B cell (primary cell): ENCODE results near the gene FANCD2OS.

ENCODE experiments used
- CTCF ChIP-seq: fragments of 200-600 bp; IDR thresholded peaks from one replicate; pipeline ENCODE4 v1.8.0; 2022; ENCODE audit warnings: antibody characterized with exemption, mild to moderate bottlenecking
- EZH2 ChIP-seq: IDR thresholded peaks from 2 replicates; pipeline ENCODE4 v1.6.1; 2012; ENCODE audit warnings: borderline replicate concordance, low read depth, mild to moderate bottlenecking, moderate library complexity, low read length; ENCODE audit not compliant: insufficient read depth, poor library complexity, severe bottlenecking

DNA sequence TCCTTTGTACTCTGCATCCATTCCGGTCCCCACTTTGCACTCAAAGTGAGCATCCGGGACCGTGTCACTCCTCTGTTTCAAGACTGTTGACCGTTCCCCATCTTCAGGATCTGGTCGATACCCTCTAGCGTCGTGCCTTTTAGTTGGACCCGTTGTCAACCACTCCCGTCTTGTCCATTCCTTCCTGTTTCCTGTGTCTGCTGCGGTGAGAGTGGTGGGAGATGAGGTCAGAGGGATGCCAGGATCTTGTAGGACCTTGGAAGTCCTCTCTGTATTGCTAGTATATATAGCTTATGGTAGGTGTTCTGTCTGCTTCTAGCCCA, 8.0 kb upstream of the FANCD2OS start:
- TF ChIP-seq CTCF (no peak), EZH2 (no peak)
